HG03066 (cell line): ENCODE data around the gene LRRC7.

Source experiments
- ATAC-seq: cut with Tn5 transposase; IDR thresholded peaks from one replicate; pipeline ENCODE4 v1.9.1; 2021; ENCODE audit warnings: low read depth; ENCODE audit not compliant: unreplicated experiment

LRRC7 gene

DNA sequence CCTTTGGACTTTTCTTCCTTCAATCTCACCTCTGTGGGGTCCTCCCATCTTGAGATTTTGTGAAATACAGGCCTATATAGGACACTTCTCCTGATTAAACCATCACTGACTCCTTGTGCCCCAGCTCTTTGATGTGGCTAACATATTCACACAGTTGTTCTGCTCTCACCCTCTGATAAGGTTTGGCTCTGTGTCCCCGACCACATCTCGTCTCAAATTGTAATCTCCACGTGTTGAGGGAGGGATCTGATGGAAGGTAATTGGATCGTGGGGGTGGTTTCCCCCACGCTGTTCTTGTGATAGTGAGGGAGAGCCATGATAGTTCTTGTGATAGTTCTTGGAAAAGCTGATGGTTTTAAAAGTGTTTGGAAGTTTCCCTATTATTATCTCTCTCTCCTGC is 19.7 kb downstream of the LRRC7 start:
- no peak for ATAC-seq

DNA sequence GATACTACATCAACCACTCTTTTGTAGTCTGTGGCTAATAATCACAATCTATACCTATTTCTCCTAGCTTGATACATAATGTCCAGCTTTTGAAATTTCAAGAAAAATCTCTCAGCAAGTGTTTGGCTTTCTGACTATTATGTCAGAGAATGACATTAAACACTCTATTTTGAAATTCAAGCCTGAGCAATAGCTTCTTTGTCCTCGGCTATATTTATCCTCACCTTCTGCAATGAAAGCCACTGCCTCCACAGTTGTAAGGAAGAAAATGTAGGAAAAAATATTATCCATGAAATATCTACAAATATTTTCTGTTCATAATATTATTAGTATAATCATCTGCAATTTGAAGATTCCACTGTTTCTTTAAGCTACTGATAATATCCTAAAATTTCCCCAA is 22.1 kb downstream of the LRRC7 start:
- no peak for ATAC-seq

DNA sequence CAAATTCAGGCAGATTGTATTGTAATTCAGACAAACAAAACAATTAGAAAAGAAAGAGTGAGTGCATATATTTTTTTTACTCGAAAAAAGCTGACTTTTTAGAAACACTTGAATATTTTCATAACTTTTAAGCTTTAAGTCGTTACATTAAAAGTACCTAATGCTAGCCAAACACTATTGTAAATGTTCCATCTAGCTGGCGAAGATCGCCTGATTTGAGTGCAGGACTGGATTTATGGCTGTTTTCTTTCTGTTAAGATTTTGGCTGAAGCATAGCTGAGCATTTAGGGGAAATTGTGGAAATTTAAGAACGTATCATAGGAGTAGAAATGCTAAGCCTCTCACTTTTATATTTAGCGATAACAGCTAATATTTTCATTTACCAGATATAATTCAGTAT is 24.6 kb downstream of the LRRC7 start:
- ATAC-seq = no peak

DNA sequence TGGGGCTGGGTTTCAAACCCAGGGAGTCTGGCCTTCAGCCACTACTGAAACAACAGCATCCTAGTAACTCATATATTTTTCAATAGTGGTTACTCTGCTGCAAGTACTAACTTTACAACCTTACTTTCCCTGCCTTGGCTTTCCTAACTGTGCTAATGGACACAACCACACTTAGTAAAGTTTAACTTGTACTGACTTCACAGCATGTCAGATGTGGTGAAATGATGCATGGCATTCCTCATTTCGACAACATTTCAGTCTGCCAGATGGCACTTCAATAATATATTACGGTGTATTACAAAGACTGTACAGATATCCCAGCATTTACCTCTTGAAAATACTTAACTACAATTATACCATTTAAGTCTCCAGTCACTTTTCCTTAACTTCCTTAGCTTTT is 27.8 kb downstream of the LRRC7 start:
- no peak for ATAC-seq

DNA sequence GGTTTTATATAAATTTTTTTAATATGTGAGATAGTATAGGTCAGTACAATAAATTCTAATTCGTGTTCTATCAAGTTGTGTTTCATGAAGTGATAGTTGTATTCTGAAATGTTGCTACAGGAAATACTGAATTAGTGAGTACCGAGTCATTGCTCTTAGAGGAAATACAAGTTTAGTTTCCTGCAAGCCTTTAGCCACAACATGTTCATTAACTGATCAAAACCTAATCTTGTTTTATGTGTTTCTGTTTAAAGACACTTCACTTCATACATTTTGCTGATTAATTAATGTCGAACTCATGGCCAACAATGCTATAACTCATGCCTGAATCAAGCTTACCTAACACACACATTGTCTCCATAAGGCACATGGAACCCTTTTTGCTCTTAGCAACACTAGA is 43.6 kb downstream of the LRRC7 start:
- no peak for ATAC-seq

DNA sequence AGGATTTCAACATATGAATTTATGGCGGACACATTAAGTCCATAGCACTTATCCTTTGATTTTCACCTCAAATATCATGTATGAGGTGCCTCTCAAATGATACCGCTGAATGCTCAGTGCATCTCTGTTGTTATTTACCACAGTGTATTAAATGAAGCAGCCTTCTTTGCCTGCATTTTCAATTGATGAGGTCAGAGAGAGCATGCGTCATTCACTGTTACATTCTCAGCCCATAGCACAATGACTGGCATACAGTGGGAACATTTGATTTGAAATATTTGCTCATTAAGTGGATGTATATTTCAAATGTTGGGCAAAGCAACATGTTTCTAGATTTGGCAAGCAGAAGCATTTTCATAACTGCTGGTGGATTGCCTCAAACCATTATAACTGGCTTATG is 45.7 kb downstream of the LRRC7 start:
- no peak for ATAC-seq

DNA sequence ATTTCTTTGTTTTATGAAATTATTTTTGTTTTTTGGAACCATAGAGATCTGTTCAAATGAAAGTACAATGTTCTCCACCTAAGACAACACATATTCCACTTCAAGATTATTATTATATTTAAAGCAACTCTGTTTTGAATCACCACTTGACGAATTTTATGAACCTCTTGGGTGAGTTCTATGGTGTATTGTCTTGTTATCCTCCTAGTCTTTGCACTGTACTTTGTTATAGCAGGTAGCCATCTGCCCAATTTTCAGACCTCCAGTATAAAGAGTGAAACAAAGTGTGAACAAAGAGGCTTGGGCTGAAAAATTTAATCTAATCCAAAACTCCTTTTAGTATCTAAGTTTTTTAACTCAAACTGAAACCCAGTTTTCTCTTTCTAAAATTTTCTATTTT is 71.0 kb downstream of the LRRC7 start:
- no peak for ATAC-seq

DNA sequence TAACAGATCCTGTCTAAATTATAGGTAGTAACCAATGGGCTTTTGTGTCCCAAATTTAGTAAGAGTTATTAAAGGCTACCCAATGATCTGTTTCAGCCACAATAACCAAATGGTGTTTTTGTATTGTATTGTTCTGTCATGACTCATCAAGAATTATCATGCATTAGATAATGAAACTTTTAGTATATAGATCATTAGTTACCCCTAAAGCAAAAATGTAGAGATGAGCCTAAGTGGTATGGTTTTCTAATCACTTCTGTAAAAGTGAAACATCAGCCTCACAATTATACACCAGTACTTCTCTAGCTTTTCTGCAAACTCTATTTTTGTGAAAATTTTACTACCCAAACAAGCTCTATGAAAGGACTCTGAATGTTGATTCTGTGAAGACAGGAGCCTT is 71.4 kb downstream of the LRRC7 start:
- no peak for ATAC-seq

DNA sequence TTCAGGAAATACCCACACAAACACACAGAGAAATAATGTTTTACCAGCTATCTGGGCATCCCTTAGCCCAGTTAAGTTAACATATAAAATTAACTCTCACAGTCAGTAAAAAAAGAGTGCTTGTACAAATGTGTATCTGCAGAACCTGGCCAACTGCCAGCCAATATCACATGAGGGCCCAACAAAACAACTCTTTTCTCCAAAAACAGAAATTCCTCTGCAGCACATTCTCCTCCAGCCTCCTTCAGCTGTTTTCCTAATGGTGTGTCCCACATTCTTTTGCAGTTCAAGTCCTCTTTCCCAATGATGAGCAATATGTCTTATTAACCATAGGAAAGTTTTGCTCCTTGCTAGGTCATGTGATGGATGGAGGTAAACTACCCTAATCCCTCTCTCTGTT is 75.5 kb downstream of the LRRC7 start:
- no peak for ATAC-seq

DNA sequence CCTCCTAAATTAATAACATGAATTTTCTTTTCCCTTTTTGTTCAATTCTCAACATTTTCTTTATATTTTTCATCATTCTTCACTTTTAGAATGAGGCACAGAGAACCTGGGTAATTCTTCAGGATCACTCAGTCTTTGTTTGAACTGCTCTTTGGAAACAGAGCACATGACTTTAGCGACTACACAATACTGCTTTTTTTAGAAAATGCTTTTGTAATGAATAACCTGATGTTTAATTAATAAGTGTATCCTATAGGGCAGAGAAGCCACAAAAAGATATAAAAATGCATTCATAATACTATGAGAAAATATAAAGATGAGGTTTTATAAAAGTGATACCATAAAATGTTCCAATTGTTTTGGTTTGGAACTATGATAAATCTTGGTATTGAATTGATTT is 77.8 kb downstream of the LRRC7 start:
- ATAC-seq = no peak

DNA sequence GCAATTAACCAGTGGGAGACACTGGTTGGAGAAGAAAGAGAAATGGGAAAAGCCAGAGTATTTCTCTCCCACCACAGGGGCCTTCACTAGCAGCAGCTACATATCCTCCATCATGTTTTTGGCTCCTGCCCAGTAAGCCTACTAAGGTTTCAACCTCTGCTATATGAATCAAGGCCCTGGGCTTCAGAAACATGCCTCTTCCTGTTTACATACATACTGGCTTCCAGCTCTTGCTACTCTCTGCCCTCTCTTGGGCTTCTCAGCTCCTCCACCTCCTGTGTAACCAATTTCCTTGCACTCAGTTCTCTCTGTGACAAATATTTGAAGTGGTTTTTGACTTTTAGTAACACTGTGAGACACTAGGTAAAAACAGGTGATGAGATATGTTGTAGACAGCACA is 80.8 kb downstream of the LRRC7 start:
- no peak for ATAC-seq

DNA sequence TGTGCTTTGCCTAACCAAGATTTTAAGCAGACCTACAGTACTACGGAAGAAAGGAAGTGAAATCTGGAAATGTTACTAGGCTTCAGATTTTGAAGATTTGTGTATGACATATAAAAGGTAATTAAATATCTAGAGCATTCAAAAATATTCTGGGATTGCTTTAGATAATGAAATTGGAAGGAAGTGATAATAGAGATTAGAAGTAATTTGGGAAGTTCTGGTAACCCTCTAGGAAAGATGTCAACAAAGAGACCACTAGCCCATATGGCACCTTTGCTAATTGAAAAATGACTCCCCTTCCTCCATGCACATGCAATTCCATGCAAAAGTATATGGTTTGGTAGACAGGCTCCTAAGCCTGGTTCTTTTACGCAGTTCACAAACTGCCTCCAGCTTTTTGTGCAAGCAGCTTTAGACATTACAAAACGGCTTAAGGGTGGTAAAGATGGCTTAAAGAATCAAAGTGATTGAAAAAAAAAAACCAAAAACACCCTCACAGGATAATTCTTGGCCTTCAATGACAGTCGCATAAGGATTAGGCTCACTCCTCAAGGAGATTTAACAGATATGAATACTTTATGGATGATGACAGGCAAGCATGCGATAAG is 81.8 kb downstream of the LRRC7 start:
- ATAC-seq = no peak

DNA sequence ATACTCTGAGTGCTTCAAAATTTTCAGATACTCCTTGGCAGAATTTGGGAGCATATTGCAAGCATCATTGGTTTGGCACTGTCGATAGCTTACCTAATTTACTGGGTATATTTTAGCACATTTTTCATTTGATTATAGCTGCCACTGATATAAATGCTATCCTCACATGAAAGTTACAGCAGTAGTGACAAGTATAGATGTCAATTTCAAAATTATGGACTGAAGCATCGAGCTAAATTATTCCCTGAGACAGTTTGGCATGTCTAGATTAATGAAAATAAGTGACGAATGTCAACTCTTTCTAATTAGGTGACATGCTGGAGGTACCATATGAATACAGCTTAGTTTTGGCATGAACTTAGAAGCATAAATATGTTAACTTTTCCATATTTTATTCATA is 83.1 kb downstream of the LRRC7 start:
- ATAC-seq = no peak

DNA sequence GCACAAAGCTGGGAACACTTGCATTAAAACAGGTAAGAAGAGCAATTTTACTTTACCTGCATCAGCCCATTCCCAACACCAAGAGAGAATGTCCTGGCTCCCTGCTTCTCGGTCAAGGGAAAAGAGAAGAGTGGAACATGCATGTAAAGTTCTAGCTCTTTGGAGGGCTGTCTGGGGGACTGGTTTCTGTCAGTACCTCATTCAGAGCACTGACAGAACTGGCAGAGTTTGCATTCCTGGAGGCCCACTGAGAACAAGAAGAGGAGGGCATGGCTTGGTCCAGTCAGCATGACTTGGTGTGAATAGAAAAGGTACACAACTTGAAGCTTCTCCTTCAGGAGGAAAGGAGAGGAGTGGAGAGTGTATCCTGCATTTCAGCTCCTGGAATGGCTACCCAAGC is 83.9 kb downstream of the LRRC7 start:
- ATAC-seq = no peak

DNA sequence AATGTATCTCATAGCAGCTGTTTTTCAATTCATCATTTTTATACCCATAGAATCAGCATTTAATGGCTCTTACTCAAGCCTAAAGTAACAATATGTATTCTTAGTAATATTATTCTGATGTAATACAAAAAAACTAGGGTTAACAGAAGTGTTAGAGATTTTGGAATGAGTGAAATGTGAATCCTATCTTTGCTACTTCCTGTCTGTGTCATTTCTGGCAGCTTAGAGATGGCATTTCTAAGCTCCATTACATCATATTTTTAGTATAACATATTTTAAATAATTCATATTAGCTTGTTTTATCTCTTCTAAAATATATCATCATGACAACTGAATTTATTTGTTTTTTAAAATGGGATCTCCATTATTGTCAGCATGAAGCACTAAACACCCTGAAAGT is 90.2 kb downstream of the LRRC7 start:
- no peak for ATAC-seq

DNA sequence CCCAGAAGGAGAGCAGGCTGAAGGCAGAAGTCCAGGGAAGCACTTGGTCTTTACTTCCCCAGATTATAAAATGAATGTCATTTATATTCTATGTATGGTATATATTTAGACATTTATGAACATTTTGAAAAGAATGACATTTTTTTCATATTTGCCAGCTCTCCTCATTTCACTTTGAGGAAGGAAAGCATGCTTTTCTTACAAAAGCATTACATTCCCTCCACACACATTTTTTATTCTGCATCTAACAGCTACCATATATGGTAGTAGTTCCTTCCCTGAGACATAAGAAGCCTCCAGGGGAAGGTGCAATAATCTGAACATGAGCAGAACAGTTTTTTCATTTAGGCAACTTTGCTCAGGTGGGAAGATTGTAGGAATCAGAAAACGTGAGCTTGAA is 94.0 kb downstream of the LRRC7 start:
- ATAC-seq = no peak

DNA sequence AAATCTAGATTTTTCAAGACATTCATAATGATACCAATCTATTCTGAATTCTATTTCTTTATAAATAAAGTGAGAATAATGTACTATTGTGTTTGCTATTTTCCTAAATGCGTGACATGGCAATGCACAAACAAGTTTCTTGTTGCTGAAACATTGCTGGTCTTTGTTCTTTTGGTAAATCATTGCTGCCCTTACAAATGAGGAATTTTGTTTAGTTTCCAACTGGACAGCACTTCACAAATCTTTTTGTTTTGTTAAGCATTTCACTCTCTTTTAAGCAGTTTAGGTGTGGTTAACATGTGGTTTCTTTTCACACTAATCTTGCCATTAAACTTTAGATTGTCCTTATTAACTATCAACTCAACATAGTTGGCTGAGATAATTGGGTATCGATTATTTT is 94.6 kb downstream of the LRRC7 start:
- ATAC-seq = no peak

DNA sequence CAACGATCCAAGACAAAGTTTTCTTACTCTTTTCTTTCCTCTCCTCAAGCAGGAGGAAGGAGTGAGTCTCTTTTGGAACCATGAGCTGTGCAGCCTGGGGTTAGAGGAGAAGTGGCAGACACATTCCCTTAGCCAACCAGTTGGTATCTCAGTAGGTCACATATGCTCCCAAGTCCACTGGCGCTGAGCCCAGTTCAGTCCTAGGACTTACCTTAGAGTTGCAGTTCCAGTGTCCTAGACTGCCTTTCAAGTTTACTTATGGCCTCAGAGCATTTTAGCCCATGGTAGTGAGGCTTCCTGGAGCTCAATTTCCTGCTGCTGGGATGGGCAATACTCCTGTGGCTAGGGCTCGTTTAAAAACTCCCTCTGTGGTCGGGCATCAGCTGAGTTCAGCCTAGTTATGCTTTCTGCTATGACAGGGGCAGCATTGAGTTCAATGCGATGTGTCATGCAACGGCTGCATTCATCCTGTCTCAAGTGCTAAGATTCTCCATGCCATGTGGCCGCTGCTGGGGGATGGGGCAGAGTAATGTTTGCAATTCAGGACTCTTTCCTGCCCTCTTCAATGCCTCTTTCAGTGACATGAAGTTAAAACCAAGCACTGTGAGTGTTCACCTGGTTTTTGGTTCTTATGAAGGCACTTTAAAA is 103.8 kb downstream of the LRRC7 start:
- ATAC-seq = no peak

DNA sequence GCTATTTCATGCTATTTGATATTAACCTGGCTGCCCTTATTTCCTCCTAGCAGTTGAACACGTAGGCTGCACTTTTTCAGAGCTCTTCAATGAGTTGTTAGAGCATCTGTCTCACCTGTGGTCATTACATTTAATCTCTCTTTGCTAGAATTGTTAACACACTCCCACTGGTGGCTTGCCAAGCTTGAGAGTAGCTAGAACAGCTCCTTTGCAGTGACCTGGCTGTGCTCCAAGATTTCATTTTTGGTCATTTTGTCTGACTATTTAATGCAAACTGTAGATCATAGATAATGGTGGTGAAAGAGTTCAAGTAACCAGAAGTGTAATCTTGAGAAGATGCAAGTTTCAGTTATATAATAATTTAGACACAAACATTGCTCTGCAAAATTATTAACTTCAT is 105.6 kb downstream of the LRRC7 start:
- no peak for ATAC-seq

DNA sequence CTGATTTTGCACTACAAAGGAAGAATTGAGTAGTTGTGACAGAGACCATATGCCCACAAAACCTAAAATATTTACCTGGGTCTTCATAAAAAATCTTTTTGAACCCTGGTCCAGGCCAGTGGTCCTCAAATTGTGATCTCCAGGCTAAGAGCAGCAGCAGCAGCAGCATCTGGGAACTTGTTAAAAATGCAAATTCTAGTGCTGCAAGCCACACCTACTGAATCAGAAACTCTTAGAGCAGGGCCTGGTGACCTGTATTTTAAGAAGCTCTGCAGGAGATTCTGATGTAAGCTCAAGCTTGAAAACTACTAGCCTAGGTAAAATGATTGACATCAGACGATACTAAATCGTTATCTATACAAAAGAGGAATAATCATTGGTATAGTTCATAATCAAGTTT is 112.2 kb downstream of the LRRC7 start:
- ATAC-seq = no peak

DNA sequence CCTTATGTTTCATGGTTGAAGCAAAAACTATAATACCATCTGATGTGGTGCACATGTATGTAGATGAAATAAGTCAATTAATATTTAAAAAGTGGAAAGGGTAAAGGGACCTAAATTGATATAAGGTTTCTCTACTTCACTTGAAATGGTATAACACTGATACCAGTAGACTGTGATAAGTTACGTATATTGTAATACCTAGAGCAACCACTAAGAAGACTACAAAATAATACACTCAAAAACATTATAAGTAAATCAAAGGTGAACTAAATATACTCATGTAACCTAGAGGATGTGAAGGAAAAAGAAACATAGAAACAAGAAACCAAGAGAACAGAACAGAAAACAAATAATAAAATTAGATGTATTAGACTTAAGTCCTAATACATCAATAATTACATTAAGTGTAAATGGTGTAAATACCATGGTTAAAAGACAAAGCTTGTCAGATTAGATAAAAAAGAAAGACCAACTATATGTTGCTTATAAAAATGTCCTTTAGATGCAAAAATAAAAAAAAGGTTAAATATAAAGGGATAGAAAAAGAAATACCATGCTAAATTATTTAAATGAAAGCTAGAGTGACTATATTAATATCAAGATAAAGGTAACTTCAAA is 118.8 kb downstream of the LRRC7 start:
- no peak for ATAC-seq

DNA sequence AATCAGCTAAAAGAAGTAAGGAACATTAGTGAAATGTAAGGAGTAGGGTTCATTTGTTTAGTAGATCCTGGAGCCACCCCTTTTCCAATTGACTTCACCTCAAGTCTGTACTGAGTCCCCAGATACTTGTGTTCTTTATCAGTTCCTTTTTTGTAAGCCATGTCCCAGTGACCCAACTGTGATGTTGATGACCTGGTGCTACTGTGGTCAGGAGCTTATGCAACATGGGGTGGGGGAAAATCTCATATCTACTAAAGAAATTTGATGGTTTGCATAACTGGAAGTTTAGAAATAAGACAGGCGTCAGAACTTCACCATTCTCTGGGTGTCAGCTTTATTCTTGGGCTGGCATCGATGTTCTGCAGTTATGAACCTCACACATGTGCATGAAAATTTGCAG is 120.5 kb downstream of the LRRC7 start:
- ATAC-seq = no peak
